ENCODE results near the gene LTBR.

LTBR gene

DNA sequence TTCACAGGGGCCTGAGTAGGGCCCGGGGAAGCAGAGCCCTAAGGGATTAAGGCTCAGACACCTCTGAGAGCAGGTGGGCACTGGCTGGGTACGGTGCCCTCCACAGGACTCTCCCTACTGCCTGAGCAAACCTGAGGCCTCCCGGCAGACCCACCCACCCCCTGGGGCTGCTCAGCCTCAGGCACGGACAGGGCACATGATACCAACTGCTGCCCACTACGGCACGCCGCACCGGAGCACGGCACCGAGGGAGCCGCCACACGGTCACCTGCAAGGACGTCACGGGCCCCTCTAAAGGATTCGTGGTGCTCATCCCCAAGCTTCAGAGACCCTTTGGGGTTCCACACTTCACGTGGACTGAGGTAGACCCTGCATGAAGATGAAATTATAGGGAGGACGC, 7.1 kb downstream of the LTBR start:
- Histone ChIP-seq H3K4me1 (ENCODE audit: control insufficient read depth, insufficient read depth, low read length) (peaks cover 38% of the 10 kb centered on the region), H3K27me3 (ENCODE audit: control insufficient read depth in 1 of 2, insufficient read depth in 2 of 2, low read length in 2 of 2) (no peaks in the 10 kb centered on the region), H3K9ac (ENCODE audit: low read length in 2 of 2) (no peak overlapping the region), H3K36me3 (ENCODE audit: control insufficient read depth in 2 of 2, insufficient read depth in 2 of 2, low read length in 2 of 2) (peaks cover 38% of the 10 kb centered on the region in 2 donors), H3K27ac (ENCODE audit: low read length) (peak overlapping the region; percentile 58), H3K4me3 (ENCODE audit: low read length in 2 of 2) (no peak overlapping the region), H3K9me3 (ENCODE audit: control insufficient read depth in 2 of 2, low read length in 2 of 2) (no peaks in the 10 kb centered on the region)

- H3K36me3 ChIP-seq (ENCODE audit: control insufficient read depth in 2 of 2, insufficient read depth in 2 of 2, low read length in 2 of 2): peaks cover 24 to 27% of the 10 kb centered on the region in 2 donors
- peak overlapping the region; percentile 46 to 51 for H3K9ac ChIP-seq (ENCODE audit: low read length in 2 of 2)
- peak overlapping the region; percentile 88 for H3K27ac ChIP-seq (ENCODE audit: low read length)
- no peaks in the 10 kb centered on the region for H3K9me3 ChIP-seq (ENCODE audit: control insufficient read depth in 2 of 2, low read length in 2 of 2)
- no peaks in the 10 kb centered on the region for H3K27me3 ChIP-seq (ENCODE audit: control insufficient read depth in 1 of 2, insufficient read depth in 2 of 2, low read length in 2 of 2)
- no peak overlapping the region for H3K4me3 ChIP-seq (ENCODE audit: low read length in 2 of 2)
- peaks cover 31% of the 10 kb centered on the region for H3K4me1 ChIP-seq (ENCODE audit: control insufficient read depth, insufficient read depth, low read length)
Observed at GRCh38 chr12:6392504-6392903, 8.5 kb downstream of the LTBR start.

DNA sequence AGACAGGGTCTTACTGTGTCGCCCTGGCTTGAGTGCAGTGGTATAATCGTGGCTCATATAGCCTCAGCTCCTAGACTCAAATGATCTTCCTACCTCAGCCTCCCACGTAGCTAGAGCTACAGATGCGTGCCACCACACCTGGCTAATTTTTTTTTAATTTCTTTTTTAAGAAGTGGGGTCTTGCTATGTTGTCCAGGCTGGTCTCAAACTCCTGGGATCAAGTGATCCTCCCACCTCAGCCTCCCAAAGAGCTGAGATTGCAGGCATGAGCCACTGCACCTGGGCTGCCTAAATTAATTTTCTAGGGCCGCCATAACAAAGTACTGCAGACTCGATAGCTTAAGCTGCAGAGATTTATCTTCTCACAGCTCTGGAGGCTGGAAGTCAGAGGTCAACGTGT, 9.1 kb downstream of the LTBR start:
- no peaks in the 10 kb centered on the region for H3K27me3 ChIP-seq (ENCODE audit: control insufficient read depth in 1 of 2, insufficient read depth in 2 of 2, low read length in 2 of 2)
- H3K4me3 ChIP-seq (ENCODE audit: low read length in 2 of 2): no peak overlapping the region
- peaks cover 31% of the 10 kb centered on the region for H3K4me1 ChIP-seq (ENCODE audit: control insufficient read depth, insufficient read depth, low read length)
- H3K9ac ChIP-seq (ENCODE audit: low read length in 2 of 2): no peak overlapping the region
- no peaks in the 10 kb centered on the region for H3K9me3 ChIP-seq (ENCODE audit: control insufficient read depth in 2 of 2, low read length in 2 of 2)
- H3K36me3 ChIP-seq (ENCODE audit: control insufficient read depth in 2 of 2, insufficient read depth in 2 of 2, low read length in 2 of 2): peaks cover 18 to 22% of the 10 kb centered on the region in 2 donors
- peak overlapping the region; percentile 88 for H3K27ac ChIP-seq (ENCODE audit: low read length)

- Histone ChIP-seq H3K9me3 (ENCODE audit: control insufficient read depth in 2 of 2, low read length in 2 of 2) (no peaks in the 10 kb centered on the region), H3K27me3 (ENCODE audit: control insufficient read depth in 1 of 2, insufficient read depth in 2 of 2, low read length in 2 of 2) (no peaks in the 10 kb centered on the region), H3K4me3 (ENCODE audit: low read length in 2 of 2) (no peak overlapping the region), H3K9ac (ENCODE audit: low read length in 2 of 2) (no peak overlapping the region), H3K4me1 (ENCODE audit: control insufficient read depth, insufficient read depth, low read length) (peaks cover 31% of the 10 kb centered on the region), H3K27ac (ENCODE audit: low read length) (peak overlapping the region; percentile 88), H3K36me3 (ENCODE audit: control insufficient read depth in 2 of 2, insufficient read depth in 2 of 2, low read length in 2 of 2) (peaks cover 8 to 10% of the 10 kb centered on the region in 2 donors)
Observed at GRCh38 chr12:6394398-6394797, 10.4 kb downstream of the LTBR start.

DNA sequence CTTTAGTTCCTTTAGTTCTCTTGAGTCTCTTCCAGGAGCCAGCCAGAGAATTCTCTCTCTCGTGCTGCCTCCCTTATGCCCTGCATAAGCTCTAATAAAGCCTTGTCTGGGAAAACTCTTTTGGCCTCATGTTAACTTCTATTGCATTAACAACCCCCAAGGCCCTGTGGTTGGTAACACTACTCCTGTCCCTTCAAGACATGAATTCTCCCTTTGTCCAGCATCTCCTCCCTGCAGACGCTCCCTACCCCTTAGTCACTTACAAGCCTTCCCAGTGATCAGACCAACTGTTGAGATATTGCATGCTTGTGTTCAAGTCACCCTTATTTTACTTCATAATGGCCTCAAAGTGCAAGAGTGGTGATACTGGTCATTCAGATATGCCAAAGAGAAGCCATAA, 12.1 kb downstream of the LTBR start:
- Histone ChIP-seq H3K27me3 (ENCODE audit: control insufficient read depth in 1 of 2, insufficient read depth in 2 of 2, low read length in 2 of 2) (no peaks in the 10 kb centered on the region), H3K4me3 (ENCODE audit: low read length in 2 of 2) (no peak overlapping the region), H3K27ac (ENCODE audit: low read length) (no peak overlapping the region), H3K9ac (ENCODE audit: low read length in 2 of 2) (no peak overlapping the region), H3K4me1 (ENCODE audit: control insufficient read depth, insufficient read depth, low read length) (peaks cover 19% of the 10 kb centered on the region), H3K9me3 (ENCODE audit: control insufficient read depth in 2 of 2, low read length in 2 of 2) (no peaks in the 10 kb centered on the region), H3K36me3 (ENCODE audit: control insufficient read depth in 2 of 2, insufficient read depth in 2 of 2, low read length in 2 of 2) (peaks cover 3 to 5% of the 10 kb centered on the region in 2 donors)

- no peak overlapping the region for H3K9ac ChIP-seq (ENCODE audit: low read length in 2 of 2)
- H3K4me1 ChIP-seq (ENCODE audit: control insufficient read depth, insufficient read depth, low read length): no peaks in the 10 kb centered on the region
- H3K36me3 ChIP-seq (ENCODE audit: control insufficient read depth in 2 of 2, insufficient read depth in 2 of 2, low read length in 2 of 2): no peaks in the 10 kb centered on the region
- no peak overlapping the region for H3K4me3 ChIP-seq (ENCODE audit: low read length in 2 of 2)
- no peak overlapping the region for H3K27ac ChIP-seq (ENCODE audit: low read length)
- H3K27me3 ChIP-seq (ENCODE audit: control insufficient read depth in 1 of 2, insufficient read depth in 2 of 2, low read length in 2 of 2): no peaks in the 10 kb centered on the region
- no peaks in the 10 kb centered on the region for H3K9me3 ChIP-seq (ENCODE audit: control insufficient read depth in 2 of 2, low read length in 2 of 2)
Observed at GRCh38 chr12:6399884-6400644, 16.1 kb downstream of the LTBR start.

GRCh38 chr12:6404390-6404789, 20.4 kb downstream of the LTBR start:
- H3K36me3 ChIP-seq (ENCODE audit: control insufficient read depth in 2 of 2, insufficient read depth in 2 of 2, low read length in 2 of 2): no peaks in the 10 kb centered on the region
- H3K9ac ChIP-seq (ENCODE audit: low read length in 2 of 2): no peak overlapping the region
- H3K27me3 ChIP-seq (ENCODE audit: control insufficient read depth in 1 of 2, insufficient read depth in 2 of 2, low read length in 2 of 2): no peaks in the 10 kb centered on the region
- no peaks in the 10 kb centered on the region for H3K4me1 ChIP-seq (ENCODE audit: control insufficient read depth, insufficient read depth, low read length)
- H3K9me3 ChIP-seq (ENCODE audit: control insufficient read depth in 2 of 2, low read length in 2 of 2): no peaks in the 10 kb centered on the region
- no peak overlapping the region for H3K27ac ChIP-seq (ENCODE audit: low read length)
- H3K4me3 ChIP-seq (ENCODE audit: low read length in 2 of 2): no peak overlapping the region

DNA sequence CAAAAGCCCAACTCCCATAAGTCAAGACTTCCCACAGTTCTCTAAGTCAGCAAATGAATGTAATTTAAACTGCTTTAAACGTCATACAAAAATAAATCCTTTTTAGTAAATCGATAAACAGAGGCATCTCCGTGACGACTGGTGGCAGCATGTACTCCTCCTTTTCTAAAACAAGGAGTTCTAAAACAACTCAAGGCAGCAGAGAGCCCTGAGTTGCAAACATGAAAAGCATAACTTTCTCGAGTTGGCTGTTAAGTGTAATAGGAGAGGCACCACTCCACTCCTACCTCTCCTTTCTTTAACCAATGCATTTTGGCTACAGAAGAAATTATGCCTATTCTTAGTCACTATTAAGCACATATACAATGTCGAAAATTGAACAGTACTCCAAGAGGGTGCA, 22.0 kb downstream of the LTBR start:
- H3K27ac ChIP-seq (ENCODE audit: low read length): no peak overlapping the region
- no peak overlapping the region for H3K9ac ChIP-seq (ENCODE audit: low read length in 2 of 2)
- H3K4me1 ChIP-seq (ENCODE audit: control insufficient read depth, insufficient read depth, low read length): no peaks in the 10 kb centered on the region
- H3K9me3 ChIP-seq (ENCODE audit: control insufficient read depth in 2 of 2, low read length in 2 of 2): no peaks in the 10 kb centered on the region
- H3K4me3 ChIP-seq (ENCODE audit: low read length in 2 of 2): no peak overlapping the region
- no peaks in the 10 kb centered on the region for H3K27me3 ChIP-seq (ENCODE audit: control insufficient read depth in 1 of 2, insufficient read depth in 2 of 2, low read length in 2 of 2)
- no peaks in the 10 kb centered on the region for H3K36me3 ChIP-seq (ENCODE audit: control insufficient read depth in 2 of 2, insufficient read depth in 2 of 2, low read length in 2 of 2)

DNA sequence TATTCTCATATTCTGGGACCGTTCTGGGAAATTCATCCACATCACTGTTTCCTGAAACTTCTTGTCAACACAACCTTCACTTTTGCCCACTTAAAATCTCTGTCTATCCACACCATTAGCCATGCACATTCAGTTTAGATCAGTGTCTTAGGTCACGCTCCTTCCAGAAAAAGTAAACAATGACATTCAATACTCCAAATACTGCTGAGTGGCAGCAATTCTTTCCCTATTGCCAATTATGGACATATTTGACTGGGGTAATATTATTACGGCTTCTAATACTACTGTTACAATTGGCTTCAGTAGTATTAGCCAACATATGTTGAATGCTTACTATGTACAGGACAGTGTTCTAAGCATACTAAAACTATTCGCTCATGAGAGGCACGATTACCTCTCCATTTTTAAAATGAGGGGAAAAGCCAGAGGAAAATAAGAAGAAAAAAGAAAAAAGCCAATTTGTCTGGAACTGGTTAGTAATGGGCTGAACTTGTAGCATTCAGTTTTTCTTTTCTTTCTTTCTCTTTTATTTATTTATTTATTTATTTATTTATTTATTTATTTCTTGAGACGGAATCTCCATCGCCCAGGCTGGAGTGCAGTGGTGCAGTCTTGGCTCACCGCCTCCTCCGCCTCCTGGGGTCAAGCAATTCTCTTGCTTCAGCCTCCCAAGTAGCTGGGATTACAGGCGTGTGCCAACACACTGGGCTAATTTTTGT, 23.4 kb downstream of the LTBR start:
- no peak overlapping the region for H3K27ac ChIP-seq (ENCODE audit: low read length)
- H3K36me3 ChIP-seq (ENCODE audit: control insufficient read depth in 2 of 2, insufficient read depth in 2 of 2, low read length in 2 of 2): no peaks in the 10 kb centered on the region
- H3K9ac ChIP-seq (ENCODE audit: low read length in 2 of 2): no peak overlapping the region
- H3K4me1 ChIP-seq (ENCODE audit: control insufficient read depth, insufficient read depth, low read length): no peaks in the 10 kb centered on the region
- no peaks in the 10 kb centered on the region for H3K27me3 ChIP-seq (ENCODE audit: control insufficient read depth in 1 of 2, insufficient read depth in 2 of 2, low read length in 2 of 2)
- H3K4me3 ChIP-seq (ENCODE audit: low read length in 2 of 2): no peak overlapping the region
- no peaks in the 10 kb centered on the region for H3K9me3 ChIP-seq (ENCODE audit: control insufficient read depth in 2 of 2, low read length in 2 of 2)

DNA sequence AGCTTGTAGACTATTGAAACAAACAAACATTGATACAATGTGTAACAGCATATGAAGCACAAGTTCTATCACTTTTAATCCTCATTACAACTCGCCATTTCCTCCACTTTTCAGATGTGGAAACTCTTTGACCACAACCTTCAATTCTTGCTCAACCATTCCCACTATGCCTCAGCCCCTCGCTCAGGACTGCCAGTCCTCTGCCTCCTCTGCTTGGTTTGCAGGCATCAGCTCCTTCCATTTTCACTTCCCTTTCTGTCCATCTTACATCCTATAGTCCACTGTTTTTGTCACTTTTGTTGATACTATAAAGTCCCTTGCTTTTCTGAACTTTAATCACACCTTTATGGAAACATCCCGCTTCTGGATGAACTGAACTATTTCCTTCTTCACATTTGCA, 32.6 kb downstream of the LTBR start:
- Histone ChIP-seq H3K27ac (ENCODE audit: low read length) (no peak overlapping the region), H3K9me3 (ENCODE audit: control insufficient read depth in 2 of 2, low read length in 2 of 2) (no peaks in the 10 kb centered on the region), H3K27me3 (ENCODE audit: control insufficient read depth in 1 of 2, insufficient read depth in 2 of 2, low read length in 2 of 2) (no peaks in the 10 kb centered on the region), H3K36me3 (ENCODE audit: control insufficient read depth in 2 of 2, insufficient read depth in 2 of 2, low read length in 2 of 2) (peaks cover 0 to 5% of the 10 kb centered on the region in 2 donors), H3K4me3 (ENCODE audit: low read length in 2 of 2) (no peak overlapping the region), H3K9ac (ENCODE audit: low read length in 2 of 2) (no peak overlapping the region), H3K4me1 (ENCODE audit: control insufficient read depth, insufficient read depth, low read length) (peaks cover 5% of the 10 kb centered on the region)

DNA sequence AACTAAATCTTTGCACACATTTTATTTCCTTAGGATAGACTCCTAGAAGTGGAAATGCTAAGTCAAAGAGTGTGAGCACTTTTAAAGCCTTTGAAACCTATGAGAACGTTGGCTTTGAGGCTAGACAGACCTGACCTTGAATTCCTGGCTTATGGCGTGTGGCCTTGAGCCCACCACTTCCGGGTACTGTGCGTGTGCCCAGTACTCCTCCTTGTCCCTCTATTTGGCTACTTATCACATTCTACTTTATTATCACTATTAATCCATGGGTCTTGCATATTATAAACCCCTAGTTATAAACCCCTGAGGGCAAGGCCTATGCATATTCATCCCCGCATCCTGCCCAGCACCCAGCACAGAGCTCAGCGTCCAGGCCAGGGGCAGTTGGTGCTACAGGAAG, 34.8 kb downstream of the LTBR start:
- Histone ChIP-seq H3K4me3 (ENCODE audit: low read length in 2 of 2) (no peak overlapping the region), H3K9ac (ENCODE audit: low read length in 2 of 2) (no peak overlapping the region), H3K4me1 (ENCODE audit: control insufficient read depth, insufficient read depth, low read length) (peaks cover 10% of the 10 kb centered on the region), H3K9me3 (ENCODE audit: control insufficient read depth in 2 of 2, low read length in 2 of 2) (no peaks in the 10 kb centered on the region), H3K27ac (ENCODE audit: low read length) (no peak overlapping the region), H3K36me3 (ENCODE audit: control insufficient read depth in 2 of 2, insufficient read depth in 2 of 2, low read length in 2 of 2) (peaks cover 0 to 5% of the 10 kb centered on the region in 2 donors), H3K27me3 (ENCODE audit: control insufficient read depth in 1 of 2, insufficient read depth in 2 of 2, low read length in 2 of 2) (no peaks in the 10 kb centered on the region)

Measured in stomach smooth muscle (tissue), 2 donors.